IMR-90 (cell line): ENCODE measurements around the gene TNS3. TPM values are rescaled to one million over a fixed set of nuclear protein-coding genes. Genes with fewer than 3 reads are reported as not detected.

Source experiments
- ATAC-seq: fragments of 200-7000 bp; cut with Tn5 transposase; 2 replicates; pipeline ENCODE4 v1.9.1; 2020; ENCODE audit warnings: low read depth, mild to moderate bottlenecking, moderate library complexity
- BruUV-seq: library from RNA; stranded (reverse); fragments of 400-500 nt; replicated peaks from 2 replicates; lab custom pipeline; 2021; lab: Mats Ljungman, UMichigan
- CTCF ChIA-PET: fragments of 300-600 bp; formaldehyde crosslinking; extraction: SDS; loops from one replicate; lab custom pipeline; 2021; ENCODE audit warnings: antibody characterized with exemption; lab: Yijun Ruan, JAX
- POLR2A ChIA-PET: fragments of 300-600 bp; sonication (Branson Sonifier 250); formaldehyde crosslinking; loops from one replicate; lab custom pipeline; 2022; ENCODE audit warnings: antibody characterized with exemption; ENCODE audit not compliant: unreplicated experiment; lab: Charles Lee
- DNase-seq: peaks from one replicate; pipeline ENCODE4 v3.0.0; 2013
- H2AFZ ChIP-seq: replicated peaks from 2 replicates; pipeline ENCODE3; 2013; ENCODE audit warnings: low read length, mild to moderate bottlenecking; ENCODE audit not compliant: poor library complexity
- H2AK5ac ChIP-seq: 2 replicates; pipeline ENCODE4 v1.6.1; 2013; ENCODE audit warnings: low read depth, low read length, inconsistent platforms
- H2AK9ac ChIP-seq: replicated peaks from 2 replicates; pipeline ENCODE3; 2013; ENCODE audit warnings: mild to moderate bottlenecking, low read depth, low read length, moderate library complexity; ENCODE audit not compliant: poor library complexity
- H2BK120ac ChIP-seq: 2 replicates; pipeline ENCODE4 v1.6.1; 2013; ENCODE audit warnings: low read depth, low read length, inconsistent platforms
- H2BK15ac ChIP-seq: 3 replicates; pipeline ENCODE4 v1.6.1; 2013; ENCODE audit warnings: low read depth, low read length, inconsistent platforms
- H2BK20ac ChIP-seq: 2 replicates; pipeline ENCODE4 v1.6.1; 2013; ENCODE audit warnings: low read depth, mild to moderate bottlenecking, inconsistent platforms, low read length, moderate library complexity
- H2BK5ac ChIP-seq: 2 replicates; pipeline ENCODE4 v1.6.1; 2013; ENCODE audit warnings: mild to moderate bottlenecking, low read depth, low read length, inconsistent platforms; ENCODE audit not compliant: poor library complexity, severe bottlenecking
- H3K14ac ChIP-seq: replicated peaks from 2 replicates; pipeline ENCODE4 v1.6.1; 2013; ENCODE audit warnings: low read depth, low read length, inconsistent platforms
- H3K18ac ChIP-seq: 2 replicates; pipeline ENCODE4 v1.6.1; 2013; ENCODE audit warnings: low read depth, low read length, control low read depth
- H3K23ac ChIP-seq: 2 replicates; pipeline ENCODE4 v1.6.1; 2013; ENCODE audit warnings: low read depth, low read length, inconsistent platforms
- H3K27ac ChIP-seq: 2 replicates; pipeline ENCODE4 v1.5.1; 2013; ENCODE audit warnings: mild to moderate bottlenecking, control low read depth, low read length; ENCODE audit not compliant: insufficient read depth
- H3K27me3 ChIP-seq: 2 replicates; pipeline ENCODE4 v1.6.1; 2013; ENCODE audit warnings: low read length; ENCODE audit not compliant: control insufficient read depth, insufficient read depth
- H3K36me3 ChIP-seq: 2 replicates; pipeline ENCODE4 v1.6.1; 2013; ENCODE audit warnings: low read length, mixed read lengths; ENCODE audit not compliant: control insufficient read depth, insufficient read depth
- H3K4ac ChIP-seq: 2 replicates; pipeline ENCODE4 v1.6.1; 2013; ENCODE audit warnings: low read depth, low read length, inconsistent platforms
- H3K4me1 ChIP-seq: 2 replicates; pipeline ENCODE4 v1.6.1; 2013; ENCODE audit warnings: low read length, mixed read lengths; ENCODE audit not compliant: control insufficient read depth, insufficient read depth
- H3K4me2 ChIP-seq: 2 replicates; pipeline ENCODE4 v1.6.1; 2013; ENCODE audit warnings: low read depth, mild to moderate bottlenecking, control low read depth, low read length, moderate library complexity
- H3K4me3 ChIP-seq: 2 replicates; pipeline ENCODE4 v1.5.1; 2013; ENCODE audit warnings: low read depth, mild to moderate bottlenecking, control low read depth, low read length, moderate library complexity; ENCODE audit not compliant: insufficient read depth
- H3K56ac ChIP-seq: 2 replicates; pipeline ENCODE4 v1.6.1; 2013; ENCODE audit warnings: low read length, inconsistent platforms; ENCODE audit not compliant: insufficient read depth; ENCODE audit errors: extremely low read depth
- H3K79me1 ChIP-seq, 2 experiments: 2 replicates each; pipeline ENCODE4 v1.6.1; 2013; ENCODE audit warnings: low read length in 2 of 2, inconsistent platforms in 1 of 2, low read depth in 1 of 2
- H3K9ac ChIP-seq: 2 replicates; pipeline ENCODE4 v1.6.1; 2013; ENCODE audit warnings: low read depth, low read length, control low read depth
- H3K9me1 ChIP-seq: 2 replicates; pipeline ENCODE4 v1.6.1; 2013; ENCODE audit warnings: low read length, inconsistent platforms; ENCODE audit not compliant: insufficient read depth
- H3K9me3 ChIP-seq: 2 replicates; pipeline ENCODE4 v1.6.1; 2013; ENCODE audit warnings: low read length; ENCODE audit not compliant: control insufficient read depth, insufficient read depth
- H4K20me1 ChIP-seq: 2 replicates; pipeline ENCODE4 v1.6.1; 2013; ENCODE audit warnings: low read length, inconsistent platforms; ENCODE audit not compliant: insufficient read depth
- H4K5ac ChIP-seq: 2 replicates; pipeline ENCODE4 v1.6.1; 2013; ENCODE audit warnings: mild to moderate bottlenecking, low read depth, low read length, control low read depth
- H4K8ac ChIP-seq, 2 experiments: 2 replicates each; pipeline ENCODE4 v1.6.1; 2013; ENCODE audit warnings: low read depth in 2 of 2, low read length in 2 of 2, control low read depth in 1 of 2, inconsistent platforms in 1 of 2
- H4K91ac ChIP-seq: 2 replicates; pipeline ENCODE4 v1.6.1; 2013; ENCODE audit warnings: low read depth, low read length, inconsistent platforms; ENCODE audit not compliant: insufficient read depth
- CEBPB ChIP-seq: IDR thresholded peaks from 2 replicates; pipeline ENCODE4 v1.6.1; 2012; ENCODE audit warnings: low read depth, low read length, improper control_type of control experiment
- RAD21 ChIP-seq: IDR thresholded peaks from 2 replicates; pipeline ENCODE4 v1.6.1; 2012; ENCODE audit warnings: low read length, improper control_type of control experiment
- WGBS, 2 experiments: methylation state at CpG; one replicate each; pipeline versions ENCODE4 v1.1.5 to v1.1.7; 2013; ENCODE audit warnings: missing lambda C conversion rate in 2 of 2; ENCODE audit not compliant: insufficient read length in 1 of 2; ENCODE audit errors: extremely low coverage in 2 of 2; 5-methylcytosine and 5-hydroxymethylcytosine counted together
- dilution Hi-C: fragments of 300-500 bp; cut with HindIII; formaldehyde crosslinking; loops from one replicate; pipeline ENCODE4 v1.14.3; 2018; ENCODE audit warnings: low sequenced_read_pairs; ENCODE audit not compliant: unreplicated experiment
- in situ Hi-C: fragments of 300-500 bp; cut with MboI; formaldehyde crosslinking; loops from 3 replicates; pipeline ENCODE4 v1.14.3; 2019; ENCODE audit warnings: low sequenced_read_pairs, inconsistent platforms, mixed read lengths
- intact Hi-C: fragments of 100-400 bp; cut with micrococcal nuclease; formaldehyde crosslinking; loops from 2 replicates; pipeline ENCODE4 v1.10.0; 2022
- polyA plus RNA-seq, 3 experiments: library from polyadenylated mRNA; depleted of rRNA; stranded (reverse); fragments of >200 nt; gene quantifications; 2 replicates each; pipeline ENCODE4 v1.2.3, GENCODE V29; 2012; ENCODE audit warnings: low replicate concordance in 1 of 3
- total RNA-seq: library from RNA; depleted of rRNA; stranded (reverse); fragments of >200 nt; gene quantifications from 2 replicates; pipeline ENCODE4 v1.2.3, GENCODE V29; 2012

The TNS3 gene
- total and polyA plus RNA-seq, 2 of the 4 experiments (the other 2 are of a cell fraction), result 64.3 to 79.2 TPM

DNA sequence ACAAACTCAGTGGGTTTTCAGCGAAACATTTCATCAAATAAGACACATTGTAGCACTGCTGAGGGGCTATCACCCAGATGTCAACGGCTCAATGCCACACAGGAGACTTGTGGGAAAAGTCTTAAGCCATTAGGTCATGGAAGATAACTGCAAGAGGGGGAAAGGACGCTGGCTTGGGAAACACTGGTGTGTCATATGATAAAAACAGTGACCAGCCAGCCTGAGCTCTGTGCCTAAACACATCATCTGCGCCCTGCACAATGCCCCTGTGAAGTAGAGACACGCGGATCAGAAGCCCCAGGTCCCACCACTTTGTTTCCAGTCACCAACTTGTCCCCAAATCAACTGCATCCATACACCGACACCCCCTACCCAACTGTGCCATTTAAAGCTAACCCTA lies 116.7 kb downstream of the TNS3 start:
- BruUV-seq, result no TSS peak

More for the DNA sequence above, 116.7 kb downstream of the TNS3 start:
- CTCF ChIA-PET, result no interaction called here
- no peak overlapping the region for H2BK5ac ChIP-seq
- in situ Hi-C loops, result no loop called here
- H3K4ac ChIP-seq, result no peak overlapping the region; the same call in 1 of the 2 replicates
- H3K23ac ChIP-seq, result 0 out of 2 replicates have a peak overlapping the region, but pooled peaks have one; percentile 2
- POLR2A ChIA-PET, result no interaction called here
- TF ChIP-seq RAD21 (no peak), CEBPB (peak; percentile 39; the same call in 1 of the 2 replicates)
- no peak overlapping the region; the same call in 1 of the 2 replicates for H2AK5ac ChIP-seq
- no peaks in the 10 kb centered on the region for H3K9me3 ChIP-seq
- no peak overlapping the region for H3K4me3 ChIP-seq
- H3K18ac ChIP-seq, result no peak overlapping the region
- no peak overlapping the region for H2BK20ac ChIP-seq
- H4K8ac ChIP-seq, result no peak overlapping the region
- peaks cover 37 to 75% of the 10 kb centered on the region in 2 experiments for H3K79me1 ChIP-seq
- intact Hi-C loops, result no loop called here
- H3K4me2 ChIP-seq, result no peak overlapping the region
- no peak for ATAC-seq
- no peak overlapping the region for H3K56ac ChIP-seq
- no peak overlapping the region for H2AFZ ChIP-seq
- peak; percentile 56 for DNase-seq
- H3K9me1 ChIP-seq, result peaks cover 15% of the 10 kb centered on the region
- 67% methylated on average over 3 of the region's 7 CpGs; no CpG with 5 or more reads in 1 of the 2 experiments for WGBS, 2 experiments
- H4K20me1 ChIP-seq, result peaks cover 45% of the 10 kb centered on the region
- H4K5ac ChIP-seq, result no peak overlapping the region
- no peak overlapping the region for H2BK15ac ChIP-seq
- 0 out of 2 replicates have a peak overlapping the region, but pooled peaks have one; percentile 31 for H3K14ac ChIP-seq
- H3K9ac ChIP-seq, result no peak overlapping the region
- H2AK9ac ChIP-seq, result no peak overlapping the region
- H4K91ac ChIP-seq, result no peak overlapping the region
- dilution Hi-C loops, result no loop called here
- no peak overlapping the region for H2BK120ac ChIP-seq
- no peaks in the 10 kb centered on the region for H3K27me3 ChIP-seq
- H3K27ac ChIP-seq, result no peak overlapping the region
- peaks cover 5% of the 10 kb centered on the region for H3K36me3 ChIP-seq
- peaks cover 16% of the 10 kb centered on the region for H3K4me1 ChIP-seq
